ENCODE results near the gene TIMM22. TPM values are rescaled to one million over a fixed set of nuclear protein-coding genes. Genes with fewer than 3 reads are reported as not detected.

The TIMM22 gene
- total and polyA plus RNA-seq, 2 donors (not counting 1 experiment from before 2014, with no cell fraction given), result 4.1 to 9.5 TPM

DNA sequence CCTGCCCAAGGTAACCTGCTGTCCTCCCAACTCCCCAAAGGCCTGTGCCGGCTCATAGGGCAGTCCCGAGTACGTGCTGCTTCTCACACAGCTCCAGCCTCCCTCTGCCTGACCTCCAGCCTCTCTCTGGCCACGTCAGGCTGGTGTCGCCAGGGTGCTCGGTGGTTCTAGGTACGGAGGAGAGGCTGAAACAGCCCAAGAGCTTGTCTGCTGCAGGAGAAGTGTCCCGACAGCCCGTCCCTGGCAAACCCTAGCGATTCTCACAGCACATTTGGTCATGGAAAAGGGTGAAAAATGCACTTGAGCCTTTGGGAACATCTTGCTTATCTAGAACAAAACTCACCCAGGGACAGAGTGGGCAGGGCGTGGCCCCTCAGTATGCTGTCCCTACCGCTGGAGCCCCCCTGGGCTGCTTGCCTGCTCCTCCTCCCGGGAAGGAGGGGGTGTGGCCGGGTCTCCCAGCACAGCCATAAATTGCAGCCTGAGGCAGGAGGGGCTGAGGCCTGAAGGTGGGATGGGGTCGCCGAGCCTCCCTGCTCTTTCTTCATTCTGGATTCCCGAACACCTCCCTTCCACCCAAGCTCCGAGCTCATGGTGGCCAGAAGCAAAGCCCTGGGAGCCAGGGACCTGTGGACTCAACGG is 40.4 kb downstream of the TIMM22 start:
- peaks cover 80% of the 10 kb centered on the region for H4K20me1 ChIP-seq (ENCODE audit: control insufficient read depth, insufficient read depth, low read length, poor library complexity, severe bottlenecking)
- H3K4me1 Mint-ChIP-seq, result peaks cover 26% of the 10 kb centered on the region
- H3K79me2 ChIP-seq (ENCODE audit: control insufficient read depth, insufficient read depth, low read length), result peaks cover 14% of the 10 kb centered on the region
- no peak overlapping the region for H3K27ac Mint-ChIP-seq
- peaks cover 0 to under 1% (median 0%) of the 10 kb centered on the region in 3 donors for H3K9me3 ChIP-seq (ENCODE audit: control extremely low read depth in 1 of 3, control insufficient read depth in 2 of 3, insufficient read depth in 1 of 3, low read length in 2 of 3)
- no peak for DNase-seq
- no peak for ATAC-seq (ENCODE audit: low read depth)
- H3K4me2 ChIP-seq (replicated peaks; ENCODE audit: low read depth, low read length, poor library complexity, severe bottlenecking), result no peak overlapping the region
- H2AFZ ChIP-seq (ENCODE audit: insufficient read depth, low read depth, low read length, poor library complexity, severe bottlenecking), result no peak overlapping the region
- H3K9ac ChIP-seq (ENCODE audit: low read length), result no peak overlapping the region
- no peaks in the 10 kb centered on the region for H3K9me3 Mint-ChIP-seq (ENCODE audit: insufficient read depth)
- H3K27me3 Mint-ChIP-seq, result no peaks in the 10 kb centered on the region
- CTCF ChIA-PET, result interaction anchor here (0.6 kb wide), 1 partner anchor 198 kb away, joined by 3 read pairs; no protein-coding TSS in a partner anchor
- peaks cover 0 to 20% of the 10 kb centered on the region in 2 experiments for H3K36me3 ChIP-seq (replicated peaks in 1 of 2; ENCODE audit: control extremely low read depth in 1 of 2, control insufficient read depth in 1 of 2, extremely low read depth in 1 of 2, insufficient read depth in 2 of 2, low read length in 1 of 2)
- no peaks in the 10 kb centered on the region for H3K27me3 ChIP-seq (replicated peaks in 1 of 4; ENCODE audit: control extremely low read depth in 1 of 4, control insufficient read depth in 3 of 4, insufficient read depth in 4 of 4, low read length in 3 of 4)
- POLR2A ChIA-PET, result no interaction called here
- H3K4me1 ChIP-seq (ENCODE audit: control insufficient read depth in 2 of 2, insufficient read depth in 2 of 2, low read length in 2 of 2), result peaks cover 9 to 26% of the 10 kb centered on the region in 2 donors
- TF ChIP-seq, protein P1, sequence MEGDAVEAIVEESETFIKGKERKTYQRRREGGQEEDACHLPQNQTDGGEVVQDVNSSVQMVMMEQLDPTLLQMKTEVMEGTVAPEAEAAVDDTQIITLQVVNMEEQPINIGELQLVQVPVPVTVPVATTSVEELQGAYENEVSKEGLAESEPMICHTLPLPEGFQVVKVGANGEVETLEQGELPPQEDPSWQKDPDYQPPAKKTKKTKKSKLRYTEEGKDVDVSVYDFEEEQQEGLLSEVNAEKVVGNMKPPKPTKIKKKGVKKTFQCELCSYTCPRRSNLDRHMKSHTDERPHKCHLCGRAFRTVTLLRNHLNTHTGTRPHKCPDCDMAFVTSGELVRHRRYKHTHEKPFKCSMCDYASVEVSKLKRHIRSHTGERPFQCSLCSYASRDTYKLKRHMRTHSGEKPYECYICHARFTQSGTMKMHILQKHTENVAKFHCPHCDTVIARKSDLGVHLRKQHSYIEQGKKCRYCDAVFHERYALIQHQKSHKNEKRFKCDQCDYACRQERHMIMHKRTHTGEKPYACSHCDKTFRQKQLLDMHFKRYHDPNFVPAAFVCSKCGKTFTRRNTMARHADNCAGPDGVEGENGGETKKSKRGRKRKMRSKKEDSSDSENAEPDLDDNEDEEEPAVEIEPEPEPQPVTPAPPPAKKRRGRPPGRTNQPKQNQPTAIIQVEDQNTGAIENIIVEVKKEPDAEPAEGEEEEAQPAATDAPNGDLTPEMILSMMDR (IDR thresholded peaks at IDR 0.05), result no peak
- no peak overlapping the region for H3K27ac ChIP-seq (ENCODE audit: low read length in 2 of 2)
- no peak overlapping the region for H3K4me3 Mint-ChIP-seq
- H3K4me3 ChIP-seq (ENCODE audit: control extremely low read depth in 1 of 5, extremely low read depth in 1 of 5, insufficient read depth in 1 of 5, low read depth in 2 of 5, low read length in 4 of 5), result no peak overlapping the region
- intact Hi-C loops (cut with micrococcal nuclease), result no loop called here
- WGBS (ENCODE audit: insufficient coverage), result 96% methylated on average over 17 of the region's 19 CpGs

DNA sequence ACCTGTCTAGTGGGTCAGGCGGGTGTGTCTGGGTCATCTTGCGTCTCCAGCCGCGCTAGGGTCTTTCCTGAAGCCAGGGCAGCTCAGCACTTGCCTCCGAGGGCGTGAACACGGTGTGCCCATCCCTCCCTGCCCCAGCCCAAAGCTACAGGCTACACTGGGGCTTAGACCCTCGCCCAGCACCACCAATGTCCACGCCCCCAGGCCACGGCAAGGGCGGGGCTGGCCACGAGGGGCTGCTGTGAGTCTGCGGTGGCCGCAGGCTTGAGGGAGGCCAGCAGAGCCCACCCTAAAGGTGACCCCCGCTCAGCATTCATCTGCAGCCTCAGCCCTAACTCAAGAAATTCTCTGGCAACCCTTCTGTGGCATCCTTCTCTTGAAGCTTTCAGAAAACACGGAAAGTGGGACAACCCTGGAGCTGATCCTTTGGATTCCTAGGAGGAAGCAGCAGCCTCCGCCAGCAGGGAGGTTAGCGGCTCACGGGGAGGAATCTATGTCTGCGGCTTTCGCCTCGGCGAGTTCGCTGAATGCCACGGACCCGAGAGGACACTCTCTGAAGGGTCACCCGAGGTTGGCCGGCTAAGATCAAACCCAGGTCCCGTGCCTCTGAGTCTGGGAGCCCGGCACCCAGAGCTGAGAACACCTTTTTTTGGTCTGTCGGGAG is 41.7 kb downstream of the TIMM22 start:
- POLR2A ChIA-PET, result no interaction called here
- WGBS (ENCODE audit: insufficient coverage), result 95% methylated on average over 31 of the region's 31 CpGs
- DNase-seq, result no peak
- CTCF ChIA-PET, result no interaction called here
- Histone ChIP-seq H3K4me1 (ENCODE audit: control insufficient read depth in 2 of 2, insufficient read depth in 2 of 2, low read length in 2 of 2) (peaks cover 9 to 15% of the 10 kb centered on the region in 2 donors), H3K4me3 (ENCODE audit: control extremely low read depth in 1 of 5, extremely low read depth in 1 of 5, insufficient read depth in 1 of 5, low read depth in 2 of 5, low read length in 4 of 5) (no peak overlapping the region), H2AFZ (ENCODE audit: insufficient read depth, low read depth, low read length, poor library complexity, severe bottlenecking) (no peak overlapping the region), H3K36me3 (replicated peaks in 1 of 2; ENCODE audit: control extremely low read depth in 1 of 2, control insufficient read depth in 1 of 2, extremely low read depth in 1 of 2, insufficient read depth in 2 of 2, low read length in 1 of 2) (peaks cover 0 to 24% of the 10 kb centered on the region in 2 experiments), H3K79me2 (ENCODE audit: control insufficient read depth, insufficient read depth, low read length) (peaks cover 17% of the 10 kb centered on the region), H4K20me1 (ENCODE audit: control insufficient read depth, insufficient read depth, low read length, poor library complexity, severe bottlenecking) (peaks cover 77% of the 10 kb centered on the region), H3K9me3 (ENCODE audit: control extremely low read depth in 1 of 3, control insufficient read depth in 2 of 3, insufficient read depth in 1 of 3, low read length in 2 of 3) (peaks cover 0 to 2% (median 0%) of the 10 kb centered on the region in 3 donors), H3K27me3 (replicated peaks in 1 of 4; ENCODE audit: control extremely low read depth in 1 of 4, control insufficient read depth in 3 of 4, insufficient read depth in 4 of 4, low read length in 3 of 4) (no peaks in the 10 kb centered on the region), H3K9ac (ENCODE audit: low read length) (no peak overlapping the region), H3K4me2 (replicated peaks; ENCODE audit: low read depth, low read length, poor library complexity, severe bottlenecking) (no peak overlapping the region), H3K27ac (ENCODE audit: low read length in 2 of 2) (no peak overlapping the region)
- Mint-ChIP-seq H3K27ac (no peak overlapping the region), H3K4me3 (no peak overlapping the region), H3K27me3 (no peaks in the 10 kb centered on the region), H3K9me3 (ENCODE audit: insufficient read depth) (no peaks in the 10 kb centered on the region), H3K4me1 (peaks cover 15% of the 10 kb centered on the region)
- intact Hi-C loops (cut with micrococcal nuclease), result no loop called here
- no peak for ATAC-seq (ENCODE audit: low read depth)
- TF ChIP-seq EZH2 (IDR thresholded peaks at IDR 0.05; ENCODE audit: borderline replicate concordance, insufficient read depth, low read depth, low read length, poor library complexity, severe bottlenecking), result no peak
- TF ChIP-seq, protein P1 (IDR thresholded peaks at IDR 0.05), result no peak
